Lower leg skin (tissue), 4 donors: ENCODE data around the gene EDNRA. TPM values are rescaled to one million over a fixed set of nuclear protein-coding genes. Genes with fewer than 3 reads are reported as not detected.

Experiments used
- DNase-seq, 2 donors: peaks; one replicate each; pipeline ENCODE4 v3.0.0-alpha.2; 2019; ENCODE audit warnings: low spot score in 2 of 2
- H3K4me3 ChIP-seq: fragments of 200-600 bp; sonication (generic); 2 replicates; pipeline ENCODE4 v1.5.1; 2017; ENCODE audit warnings: mild to moderate bottlenecking, low read depth; ENCODE audit not compliant: poor library complexity, severe bottlenecking
- CTCF ChIP-seq, 3 donors: fragments of 450-650 bp; IDR thresholded peaks; one replicate each; pipeline ENCODE4 v1.5.1; 2016; ENCODE audit warnings: antibody characterized with exemption in 3 of 3, mild to moderate bottlenecking in 3 of 3, moderate library complexity in 2 of 3
- POLR2A ChIP-seq, 2 donors: fragments of 450-650 bp; IDR thresholded peaks; one replicate each; pipeline ENCODE4 v1.6.1; 2016 to 2017; ENCODE audit warnings: antibody characterized with exemption in 2 of 2, mild to moderate bottlenecking in 1 of 2, moderate library complexity in 1 of 2
- WGBS, 2 donors: methylation state at CpG; one replicate each; pipeline ENCODE4 v1.1.5; 2018; 5-methylcytosine and 5-hydroxymethylcytosine counted together
- intact Hi-C: fragments of 100-400 bp; cut with DNase I; formaldehyde crosslinking; loops from one replicate; pipeline ENCODE4 v1.15.0; 2023; ENCODE audit warnings: low total_unique reads
- total RNA-seq, 4 donors: library from RNA; depleted of rRNA; stranded (reverse); fragments of >200 nt; gene quantifications; one replicate each; pipeline ENCODE4 v1.1.0, GENCODE V29; 2016

Gene EDNRA
- total RNA-seq, 4 donors from 2014 or later, result 2.1 to 10.3 (median 6.0) TPM

GRCh38 chr4:147578051-147578476 is 97.2 kb downstream of the EDNRA start:
- no peak for TF ChIP-seq POLR2A (IDR thresholded peaks at IDR 0.05)
- TF ChIP-seq CTCF (IDR thresholded peaks at IDR 0.05), result no peak
- H3K4me3 ChIP-seq, result no peak overlapping the region
- intact Hi-C loops, result no loop called here
- DNase-seq, result no peak
- 82% methylated on average over 6 of the region's 6 CpGs for WGBS, 2 donors

DNA sequence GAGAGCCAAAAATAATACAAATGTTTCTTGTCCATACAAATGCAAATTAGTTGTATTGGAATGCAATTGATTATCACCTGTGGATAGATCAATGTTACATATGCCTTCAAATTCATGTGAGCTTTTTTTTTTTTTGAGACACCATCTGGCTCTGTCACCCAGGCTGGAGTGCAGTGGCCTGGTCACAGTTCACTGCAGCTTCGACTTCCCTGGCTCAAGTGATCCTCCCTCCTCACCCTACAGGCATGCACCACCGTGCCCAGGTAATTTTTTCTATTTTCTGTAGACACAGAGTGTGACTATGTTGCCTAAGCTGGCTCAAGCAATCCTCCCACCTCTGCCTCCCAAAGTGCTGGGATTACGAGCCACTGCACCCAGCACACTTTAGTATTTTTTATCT is 97.7 kb downstream of the EDNRA start:
- TF ChIP-seq POLR2A (IDR thresholded peaks at IDR 0.05) (no peak), CTCF (IDR thresholded peaks at IDR 0.05) (no peak)
- H3K4me3 ChIP-seq, result no peak overlapping the region
- no peak for DNase-seq
- intact Hi-C loops, result no loop called here
- WGBS, 2 donors, result 67 to 75% methylated on average over 3 of the region's 3 CpGs

GRCh38 chr4:147580396-147580795 is 99.5 kb downstream of the EDNRA start:
- WGBS, 2 donors, result 45 to 47% methylated on average over 1 of the region's 1 CpG
- H3K4me3 ChIP-seq, result no peak overlapping the region
- TF ChIP-seq CTCF (IDR thresholded peaks at IDR 0.05) (no peak), POLR2A (IDR thresholded peaks at IDR 0.05) (no peak)
- intact Hi-C loops, result no loop called here
- no peak for DNase-seq

DNA sequence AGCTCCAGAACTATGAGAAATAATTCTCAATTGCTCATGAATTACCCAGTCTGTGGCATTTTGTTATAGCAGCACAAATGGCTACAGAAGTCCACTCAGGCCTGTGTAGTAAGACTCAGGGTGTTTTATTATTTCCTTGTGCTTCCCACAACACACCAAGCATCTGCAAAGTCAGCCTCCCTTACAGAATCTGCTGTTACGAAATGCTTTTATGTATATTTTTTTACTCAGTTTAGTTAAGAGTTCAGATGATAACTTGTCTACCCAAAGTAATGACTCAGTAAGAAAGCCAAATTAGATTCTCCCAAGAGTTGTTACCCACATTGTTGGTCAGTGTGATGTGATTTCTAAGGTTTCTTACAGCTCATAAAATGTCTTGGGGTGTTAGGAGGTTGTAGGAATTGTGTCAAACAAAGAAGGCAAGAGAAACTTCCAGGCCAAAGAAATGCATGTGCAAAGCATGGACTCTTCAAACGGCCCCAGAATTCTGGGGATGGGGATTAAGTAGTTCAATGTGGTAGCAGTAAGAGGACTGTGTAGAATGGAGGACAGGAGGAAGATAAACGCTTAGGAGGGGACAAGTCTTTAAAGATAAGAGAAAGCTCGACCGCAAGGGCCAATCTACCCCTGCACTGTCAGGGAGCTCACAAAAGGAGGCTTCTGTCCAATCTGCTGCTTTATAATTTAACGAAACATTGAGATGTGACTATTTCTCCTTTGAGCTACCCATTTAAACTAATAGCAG is 100.9 kb downstream of the EDNRA start:
- no peak for DNase-seq
- no peak overlapping the region for H3K4me3 ChIP-seq
- 87 to 89% methylated on average over 6 of the region's 6 CpGs for WGBS, 2 donors
- TF ChIP-seq CTCF (IDR thresholded peaks at IDR 0.05) (no peak), POLR2A (IDR thresholded peaks at IDR 0.05) (no peak)
- intact Hi-C loops, result no loop called here

DNA sequence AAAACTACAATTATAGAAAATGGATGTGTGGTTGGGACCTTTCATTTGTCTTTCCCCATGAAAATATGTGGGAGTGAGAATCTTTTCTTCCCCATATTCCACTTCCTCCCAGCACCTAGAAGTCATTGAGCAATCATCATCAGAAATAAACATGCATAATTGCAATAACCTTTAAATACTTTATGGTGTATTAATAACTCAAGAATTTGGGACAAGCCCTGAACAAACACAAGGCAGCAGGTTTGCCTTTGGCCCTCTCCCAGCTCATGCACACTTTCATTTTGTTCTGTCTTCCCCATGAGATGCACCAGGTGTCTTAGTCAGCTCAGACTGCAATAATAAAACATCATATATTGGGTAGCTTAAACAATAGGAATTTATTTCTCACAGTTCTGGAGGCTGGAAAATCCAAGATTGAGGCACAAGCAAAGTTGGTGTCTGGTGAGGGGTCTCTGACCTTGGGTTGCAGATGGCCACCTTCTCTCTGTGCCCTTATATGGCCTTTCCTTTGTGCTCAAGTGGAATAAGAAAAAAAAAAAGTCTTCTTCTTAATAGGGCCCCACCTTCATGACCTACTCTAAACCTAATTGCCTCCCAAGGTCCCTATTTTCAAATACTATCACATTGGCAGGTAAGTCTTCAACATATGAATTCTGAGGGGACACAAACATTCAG is 101.6 kb downstream of the EDNRA start:
- no peak for TF ChIP-seq CTCF (IDR thresholded peaks at IDR 0.05)
- no peak for TF ChIP-seq POLR2A (IDR thresholded peaks at IDR 0.05)
- intact Hi-C loops, result no loop called here
- no peak overlapping the region for H3K4me3 ChIP-seq
- no peak for DNase-seq
